Kidney (tissue), 14 donors: ENCODE measurements around the gene LARP1. TPM values are rescaled to one million over a fixed set of nuclear protein-coding genes. Genes with fewer than 3 reads are reported as not detected.

Experiments used
- DNase-seq, 5 donors: peaks; one replicate each; pipeline ENCODE4 v3.0.0-alpha.2; 2013 to 2020
- FAIRE-seq: peaks from 2 replicates; lab custom pipeline; 2012; peaks lifted over from hg19 to GRCh38; lab: Jason Lieb, UNC
- H3K27ac ChIP-seq, 2 donors: one replicate each; pipeline ENCODE4 v1.7.0; 2013; ENCODE audit warnings: low read depth in 2 of 2, low read length in 2 of 2, inconsistent platforms in 1 of 2
- H3K27me3 ChIP-seq: one replicate; pipeline ENCODE4 v1.7.1; 2013; ENCODE audit warnings: low read length, inconsistent platforms; ENCODE audit not compliant: control insufficient read depth, insufficient read depth
- H3K36me3 ChIP-seq, 3 donors: one replicate each; pipeline versions ENCODE4 v1.7.0 to v1.7.1; 2013; ENCODE audit warnings: low read length in 3 of 3, control low read depth in 1 of 3, inconsistent platforms in 1 of 3; ENCODE audit not compliant: insufficient read depth in 3 of 3, control insufficient read depth in 2 of 3
- H3K4me1 ChIP-seq, 3 donors: one replicate each; pipeline versions ENCODE4 v1.7.0 to v1.7.1; 2013; ENCODE audit warnings: low read length in 3 of 3, inconsistent platforms in 1 of 3, low read depth in 1 of 3; ENCODE audit not compliant: control insufficient read depth in 2 of 3, insufficient read depth in 2 of 3
- H3K4me3 ChIP-seq, 3 donors: one replicate each; pipeline versions ENCODE4 v1.7.0 to v1.8.1; 2013; ENCODE audit warnings: low read length in 3 of 3, control low read depth in 1 of 3, inconsistent platforms in 1 of 3
- H3K9ac ChIP-seq, 3 donors: one replicate each; pipeline versions ENCODE4 v1.7.0 to v1.7.1; 2013; ENCODE audit warnings: low read length in 3 of 3, control low read depth in 1 of 3, inconsistent platforms in 1 of 3
- H3K9me3 ChIP-seq, 3 donors: one replicate each; pipeline versions ENCODE4 v1.7.0 to v1.7.1; 2013; ENCODE audit warnings: low read length in 3 of 3, control low read depth in 1 of 3, inconsistent platforms in 1 of 3; ENCODE audit not compliant: control insufficient read depth in 2 of 3, insufficient read depth in 1 of 3
- intact Hi-C: fragments of 100-400 bp; cut with DNase I; formaldehyde crosslinking; loops from one replicate; pipeline ENCODE4 v1.11.1; 2022
- polyA plus RNA-seq: library from polyadenylated mRNA; stranded (reverse); fragments of 350-450 nt; fragmentation: Illumina TruSeq; extraction: RNeasy Lipid Tissue Mini Kit (QIAGEN cat#74804); gene quantifications from one replicate; pipeline ENCODE4 v1.2.3, GENCODE V29; 2014; ENCODE audit warnings: low read depth, low replicate concordance; ENCODE audit not compliant: insufficient read depth
- total RNA-seq: library from RNA; stranded (reverse); fragmentation: NEBNext Ultra II Directional; extraction: Animal tissue kit (Norgen Biotek cat#: 25700); gene quantifications from one replicate; pipeline ENCODE4 v1.2.1, GENCODE V29; 2021
- TF ChIP-seq, protein P1 (sequence below): IDR thresholded peaks from 3 replicates; pipeline ENCODE4 v1.5.1; 2012; ENCODE audit warnings: mild to moderate bottlenecking, moderate library complexity, borderline replicate concordance; ENCODE audit not compliant: insufficient read depth; ENCODE audit errors: extremely low read depth
- donor health status: control.
- donor health status: control.
- donor health status: control.
- donor health status: control.
- donor health status: control.
- donor health status: DM: yes; HTN: yes; CAD: no.
- donor health status: Normal renal cell carcinoma (clear cell type).

LARP1 gene
- total and polyA plus RNA-seq, 2 donors from 2014 or later: 25.2 to 155 TPM

DNA sequence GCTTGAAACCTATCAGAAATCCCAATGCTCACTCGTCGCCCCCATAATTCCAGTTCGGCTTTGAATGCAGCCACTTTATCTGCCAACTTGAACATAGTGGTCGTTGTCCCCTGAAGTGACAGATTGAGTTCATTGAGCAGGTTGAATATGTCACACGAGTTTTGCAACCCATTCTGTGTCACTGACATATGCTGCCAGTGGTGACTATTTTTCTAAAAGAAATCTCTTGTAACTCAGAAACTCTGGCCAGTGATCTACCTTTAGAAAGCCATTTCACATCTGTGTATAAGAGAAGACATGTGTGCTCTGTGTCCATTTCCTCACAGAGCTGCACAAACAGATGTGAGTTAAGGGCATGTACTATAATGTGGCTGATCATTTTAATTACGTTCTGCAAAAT is 47.0 kb upstream of the LARP1 start:
- intact Hi-C loops: no loop called here
- Histone ChIP-seq H3K27me3 (no peaks in the 10 kb centered on the region), H3K4me1 (peaks cover 0 to 8% (median 3%) of the 10 kb centered on the region in 3 donors), H3K27ac (no peak overlapping the region), H3K36me3 (no peaks in the 10 kb centered on the region), H3K9me3 (no peaks in the 10 kb centered on the region), H3K9ac (no peak overlapping the region), H3K4me3 (no peak overlapping the region)
- TF ChIP-seq, protein P1, sequence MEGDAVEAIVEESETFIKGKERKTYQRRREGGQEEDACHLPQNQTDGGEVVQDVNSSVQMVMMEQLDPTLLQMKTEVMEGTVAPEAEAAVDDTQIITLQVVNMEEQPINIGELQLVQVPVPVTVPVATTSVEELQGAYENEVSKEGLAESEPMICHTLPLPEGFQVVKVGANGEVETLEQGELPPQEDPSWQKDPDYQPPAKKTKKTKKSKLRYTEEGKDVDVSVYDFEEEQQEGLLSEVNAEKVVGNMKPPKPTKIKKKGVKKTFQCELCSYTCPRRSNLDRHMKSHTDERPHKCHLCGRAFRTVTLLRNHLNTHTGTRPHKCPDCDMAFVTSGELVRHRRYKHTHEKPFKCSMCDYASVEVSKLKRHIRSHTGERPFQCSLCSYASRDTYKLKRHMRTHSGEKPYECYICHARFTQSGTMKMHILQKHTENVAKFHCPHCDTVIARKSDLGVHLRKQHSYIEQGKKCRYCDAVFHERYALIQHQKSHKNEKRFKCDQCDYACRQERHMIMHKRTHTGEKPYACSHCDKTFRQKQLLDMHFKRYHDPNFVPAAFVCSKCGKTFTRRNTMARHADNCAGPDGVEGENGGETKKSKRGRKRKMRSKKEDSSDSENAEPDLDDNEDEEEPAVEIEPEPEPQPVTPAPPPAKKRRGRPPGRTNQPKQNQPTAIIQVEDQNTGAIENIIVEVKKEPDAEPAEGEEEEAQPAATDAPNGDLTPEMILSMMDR: no peak
- DNase-seq: no peak
- FAIRE-seq: no peak

DNA sequence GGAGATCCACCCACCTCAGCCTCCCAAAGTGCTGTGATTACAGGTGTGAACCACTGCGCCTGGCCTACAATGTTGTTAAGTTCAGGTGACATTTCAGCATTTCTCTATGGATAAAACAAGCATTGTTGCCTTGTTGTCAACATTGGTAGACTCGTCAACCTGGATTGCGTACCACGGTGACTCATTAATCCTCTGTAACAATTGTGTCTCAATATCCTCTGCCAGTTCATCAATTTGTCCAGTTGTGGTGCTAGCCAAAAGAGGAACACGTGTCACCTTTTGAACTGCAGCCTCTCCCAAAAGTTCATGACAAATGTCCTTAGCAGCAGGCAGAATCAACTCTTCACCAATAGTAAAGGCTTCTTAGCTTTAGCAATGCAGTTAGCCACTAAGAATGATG is 46.3 kb upstream of the LARP1 start:
- DNase-seq (no peak), FAIRE-seq (no peak)
- Histone ChIP-seq H3K9me3 (no peaks in the 10 kb centered on the region), H3K27me3 (no peaks in the 10 kb centered on the region), H3K4me3 (no peak overlapping the region), H3K9ac (no peak overlapping the region), H3K27ac (no peak overlapping the region), H3K4me1 (peaks cover 0 to 10% (median 9%) of the 10 kb centered on the region in 3 donors), H3K36me3 (no peaks in the 10 kb centered on the region)
- TF ChIP-seq, protein P1: no peak
- intact Hi-C loops: no loop called here

- H3K4me3 ChIP-seq: no peak overlapping the region
- H3K27ac ChIP-seq: no peak overlapping the region
- H3K27me3 ChIP-seq: no peaks in the 10 kb centered on the region
- peaks cover 0 to 13% (median 10%) of the 10 kb centered on the region in 3 donors for H3K4me1 ChIP-seq
- DNase-seq (no peak), FAIRE-seq (no peak)
- TF ChIP-seq, protein P1: no peak
- intact Hi-C loops: no loop called here
- no peaks in the 10 kb centered on the region for H3K36me3 ChIP-seq
- no peaks in the 10 kb centered on the region for H3K9me3 ChIP-seq
- H3K9ac ChIP-seq: no peak overlapping the region
Observed at GRCh38 chr5:154709368-154710305, 45.5 kb upstream of the LARP1 start.
